ENCODE results near the gene YEATS4. TPM values are rescaled to one million over a fixed set of nuclear protein-coding genes. Genes with fewer than 3 reads are reported as not detected.

The YEATS4 gene
- total RNA-seq, 1 experiment from 2014 or later: 42.6 TPM

DNA sequence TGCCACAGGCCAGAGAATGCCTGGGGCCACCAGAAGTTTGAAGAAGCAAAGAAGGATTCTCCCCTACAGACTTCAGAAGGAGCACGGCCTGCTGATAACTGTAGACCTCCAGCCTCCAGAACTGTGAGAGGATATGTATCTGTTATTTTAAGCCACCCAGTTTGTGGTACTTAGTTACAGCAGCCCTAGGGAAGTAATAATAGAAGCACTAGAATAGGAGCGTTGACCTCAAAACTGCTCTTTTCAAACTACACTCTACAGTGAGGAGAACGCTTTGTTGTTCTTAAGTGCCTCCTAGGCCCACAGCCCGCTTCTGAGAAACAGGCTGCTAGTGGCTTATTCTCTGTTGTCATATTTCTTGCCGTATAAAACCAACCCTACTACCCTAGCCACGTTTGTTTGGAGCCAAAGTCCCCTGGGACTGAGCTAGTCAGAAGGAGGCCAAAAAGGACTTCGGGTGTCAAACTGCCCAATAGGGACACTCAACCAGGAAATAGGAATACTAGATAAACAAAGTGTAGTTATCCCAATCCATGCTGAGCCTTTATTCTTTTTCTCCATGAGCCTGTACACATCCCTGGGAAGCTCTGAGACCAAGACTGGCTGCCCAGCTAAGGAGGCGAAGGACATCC is 72.2 kb downstream of the YEATS4 start:
- H3K36me3 Mint-ChIP-seq (ENCODE audit: insufficient read depth, unreplicated experiment): no peaks in the 10 kb centered on the region
- no peak overlapping the region for H3K27ac Mint-ChIP-seq (ENCODE audit: unreplicated experiment)
- intact Hi-C loops (cut with micrococcal nuclease; ENCODE audit: unreplicated experiment): no loop called here
- H3K4me1 Mint-ChIP-seq (ENCODE audit: low read depth, unreplicated experiment): peaks cover 33% of the 10 kb centered on the region
- no peak overlapping the region for H3K4me3 ChIP-seq (ENCODE audit: low read depth, low read length)
- peaks cover 21% of the 10 kb centered on the region for H3K4me1 ChIP-seq
- H3K4me3 Mint-ChIP-seq (ENCODE audit: unreplicated experiment): no peak overlapping the region
- no peaks in the 10 kb centered on the region for H3K27me3 ChIP-seq (replicated peaks; ENCODE audit: control insufficient read depth, insufficient read depth, low read length)
- H3K27me3 Mint-ChIP-seq (ENCODE audit: insufficient read depth, unreplicated experiment): no peaks in the 10 kb centered on the region
- H3K36me3 ChIP-seq (ENCODE audit: control insufficient read depth, insufficient read depth, low read length): no peaks in the 10 kb centered on the region
- DNase-seq: no peak
- BruUV-seq (replicated peaks): no TSS peak
- POLR2A ChIA-PET: no interaction called here
- H3K9me3 ChIP-seq: no peaks in the 10 kb centered on the region
- H3K9me3 Mint-ChIP-seq (ENCODE audit: unreplicated experiment): peaks cover 17% of the 10 kb centered on the region
- no peak for TF ChIP-seq CTCF (IDR thresholded peaks at IDR 0.05; ENCODE audit: insufficient read depth in 1 of 2, low read depth in 1 of 2, low read length in 1 of 2, severe bottlenecking in 1 of 2, unreplicated experiment in 1 of 2)
- CTCF ChIA-PET: no interaction called here

- CTCF ChIA-PET: no interaction called here
- Mint-ChIP-seq H3K36me3 (ENCODE audit: insufficient read depth, unreplicated experiment) (no peaks in the 10 kb centered on the region), H3K4me1 (ENCODE audit: low read depth, unreplicated experiment) (peaks cover 28% of the 10 kb centered on the region), H3K9me3 (ENCODE audit: unreplicated experiment) (peaks cover 17% of the 10 kb centered on the region), H3K27ac (ENCODE audit: unreplicated experiment) (no peak overlapping the region), H3K4me3 (ENCODE audit: unreplicated experiment) (no peak overlapping the region), H3K27me3 (ENCODE audit: insufficient read depth, unreplicated experiment) (no peaks in the 10 kb centered on the region)
- no peak for TF ChIP-seq CTCF (IDR thresholded peaks at IDR 0.05; ENCODE audit: insufficient read depth in 1 of 2, low read depth in 1 of 2, low read length in 1 of 2, severe bottlenecking in 1 of 2, unreplicated experiment in 1 of 2)
- Histone ChIP-seq H3K4me3 (ENCODE audit: low read depth, low read length) (no peak overlapping the region), H3K36me3 (ENCODE audit: control insufficient read depth, insufficient read depth, low read length) (no peaks in the 10 kb centered on the region), H3K4me1 (peaks cover 12% of the 10 kb centered on the region), H3K27me3 (replicated peaks; ENCODE audit: control insufficient read depth, insufficient read depth, low read length) (no peaks in the 10 kb centered on the region), H3K9me3 (no peaks in the 10 kb centered on the region)
- POLR2A ChIA-PET: no interaction called here
- intact Hi-C loops (cut with micrococcal nuclease; ENCODE audit: unreplicated experiment): no loop called here
- BruUV-seq (replicated peaks): no TSS peak
- DNase-seq: no peak
Observed at GRCh38 chr12:69433653-69434052, 74.1 kb downstream of the YEATS4 start.

DNA sequence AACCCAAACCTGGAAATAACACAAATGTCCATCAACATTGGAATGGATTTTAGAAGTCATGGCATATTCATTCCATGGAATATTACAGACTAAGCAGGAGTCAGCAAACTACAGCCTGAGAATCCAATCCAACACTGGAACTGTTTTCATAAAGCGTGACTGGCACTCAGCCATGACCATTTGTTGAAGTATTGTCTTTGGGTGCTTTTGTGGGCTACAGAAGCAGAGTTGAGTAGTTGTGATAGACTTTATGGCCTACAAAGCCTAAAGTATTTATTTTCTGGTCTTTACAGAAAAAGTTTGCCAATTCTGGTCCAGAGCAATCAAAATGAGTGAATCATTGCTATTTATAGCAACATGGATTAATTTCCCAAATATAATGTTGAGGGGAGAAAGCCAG is 76.1 kb downstream of the YEATS4 start:
- peaks cover 21% of the 10 kb centered on the region for H3K4me1 ChIP-seq
- no peaks in the 10 kb centered on the region for H3K36me3 ChIP-seq (ENCODE audit: control insufficient read depth, insufficient read depth, low read length)
- intact Hi-C loops (cut with micrococcal nuclease; ENCODE audit: unreplicated experiment): no loop called here
- no peak for DNase-seq
- no peak overlapping the region for H3K27ac Mint-ChIP-seq (ENCODE audit: unreplicated experiment)
- H3K4me1 Mint-ChIP-seq (ENCODE audit: low read depth, unreplicated experiment): peaks cover 25% of the 10 kb centered on the region
- no TSS peak for BruUV-seq (replicated peaks)
- POLR2A ChIA-PET: no interaction called here
- peaks cover 17% of the 10 kb centered on the region for H3K9me3 Mint-ChIP-seq (ENCODE audit: unreplicated experiment)
- H3K27me3 Mint-ChIP-seq (ENCODE audit: insufficient read depth, unreplicated experiment): no peaks in the 10 kb centered on the region
- no peak for TF ChIP-seq CTCF (IDR thresholded peaks at IDR 0.05; ENCODE audit: insufficient read depth in 1 of 2, low read depth in 1 of 2, low read length in 1 of 2, severe bottlenecking in 1 of 2, unreplicated experiment in 1 of 2)
- no peak overlapping the region for H3K4me3 Mint-ChIP-seq (ENCODE audit: unreplicated experiment)
- no peaks in the 10 kb centered on the region for H3K36me3 Mint-ChIP-seq (ENCODE audit: insufficient read depth, unreplicated experiment)
- H3K27me3 ChIP-seq (replicated peaks; ENCODE audit: control insufficient read depth, insufficient read depth, low read length): no peaks in the 10 kb centered on the region
- no peak overlapping the region for H3K4me3 ChIP-seq (ENCODE audit: low read depth, low read length)
- H3K9me3 ChIP-seq: no peaks in the 10 kb centered on the region
- CTCF ChIA-PET: no interaction called here

Measured in Caco-2 (cell line).